SK-N-SH treated with all-trans-retinoic acid at 6 μM for 48 hours (cell line): ENCODE data around the gene KRT73.

Experiments
- ATAC-seq: fragments of 200-7000 bp; cut with Tn5 transposase; 3 replicates; pipeline ENCODE4 v1.9.1; 2020; ENCODE audit warnings: mild to moderate bottlenecking, moderate library complexity
- ARNTL ChIP-seq: fragments of 450-650 bp; formaldehyde crosslinking; IDR thresholded peaks from 2 replicates; pipeline ENCODE4 v1.5.0; 2020; ENCODE audit warnings: low read depth, mild to moderate bottlenecking, moderate library complexity, borderline replicate concordance
- BACH2 ChIP-seq: fragments of 250-450 bp; sonication (Bioruptor Pico); IDR thresholded peaks from 2 replicates; pipeline ENCODE4 v1.9.0; 2021; ENCODE audit warnings: mild to moderate bottlenecking, borderline replicate concordance
- CREB5 ChIP-seq: fragments of 250-450 bp; sonication (Bioruptor Pico); IDR thresholded peaks from 2 replicates; pipeline ENCODE4 v1.5.1; 2020; ENCODE audit warnings: low read depth, mild to moderate bottlenecking, moderate library complexity
- CSDC2 ChIP-seq: fragments of 250-450 bp; sonication (Bioruptor Pico); IDR thresholded peaks from 2 replicates; pipeline ENCODE4 v1.5.0; 2020; ENCODE audit warnings: mild to moderate bottlenecking, moderate library complexity
- CSRNP3 ChIP-seq: fragments of 250-450 bp; sonication (Bioruptor Pico); IDR thresholded peaks from 2 replicates; pipeline ENCODE4 v1.5.1; 2021; ENCODE audit warnings: mild to moderate bottlenecking, moderate library complexity
- ESRRG ChIP-seq: fragments of 250-450 bp; sonication (Bioruptor Pico); IDR thresholded peaks from 2 replicates; pipeline ENCODE4 v1.6.1; 2021; ENCODE audit warnings: mild to moderate bottlenecking
- ISL1 ChIP-seq: fragments of 250-450 bp; sonication (Bioruptor Pico); IDR thresholded peaks from 2 replicates; pipeline ENCODE4 v2.1.2; 2022; ENCODE audit warnings: mild to moderate bottlenecking, moderate library complexity
- OSR1 ChIP-seq: fragments of 250-450 bp; sonication (Bioruptor Pico); IDR thresholded peaks from 2 replicates; pipeline ENCODE4 v1.8.0; 2022; ENCODE audit warnings: moderate library complexity, mild to moderate bottlenecking, inconsistent platforms
- PATZ1 ChIP-seq: fragments of 250-450 bp; sonication (Bioruptor Pico); IDR thresholded peaks from 2 replicates; pipeline ENCODE4 v1.8.0; 2020; ENCODE audit warnings: mild to moderate bottlenecking, moderate library complexity, borderline replicate concordance
- POU6F1 ChIP-seq: fragments of 250-450 bp; sonication (Bioruptor Pico); IDR thresholded peaks from 2 replicates; pipeline ENCODE4 v1.8.0; 2021; ENCODE audit warnings: low read depth, mild to moderate bottlenecking, moderate library complexity, borderline replicate concordance
- PPARA ChIP-seq: fragments of 250-450 bp; sonication (Bioruptor Pico); IDR thresholded peaks from 2 replicates; pipeline ENCODE4 v1.5.0; 2020; ENCODE audit warnings: mild to moderate bottlenecking, borderline replicate concordance
- RARB ChIP-seq: fragments of 250-450 bp; sonication (Bioruptor Pico); IDR thresholded peaks from 2 replicates; pipeline ENCODE4 v1.8.0; 2021; ENCODE audit warnings: mild to moderate bottlenecking, moderate library complexity
- SNAI2 ChIP-seq: fragments of 250-450 bp; sonication (Bioruptor Pico); IDR thresholded peaks from 2 replicates; pipeline ENCODE4 v1.5.0; 2020; ENCODE audit warnings: mild to moderate bottlenecking, moderate library complexity
- TCF4 ChIP-seq: fragments of 250-450 bp; sonication (Bioruptor Pico); IDR thresholded peaks from 2 replicates; pipeline ENCODE4 v1.8.0; 2021; ENCODE audit warnings: mild to moderate bottlenecking, moderate library complexity, borderline replicate concordance
- TOX ChIP-seq: fragments of 250-450 bp; sonication (Bioruptor Pico); IDR thresholded peaks from 2 replicates; pipeline ENCODE4 v1.8.0; 2021; ENCODE audit warnings: mild to moderate bottlenecking, moderate library complexity, borderline replicate concordance
- ZFP30 ChIP-seq: fragments of 450-650 bp; formaldehyde crosslinking; IDR thresholded peaks from 2 replicates; pipeline ENCODE4 v1.5.0; 2022; ENCODE audit warnings: mild to moderate bottlenecking, moderate library complexity
- ZNF565 ChIP-seq: fragments of 450-650 bp; formaldehyde crosslinking; conservative IDR thresholded peaks from 2 replicates; pipeline ENCODE4 v1.5.0; 2020; ENCODE audit warnings: low read depth, mild to moderate bottlenecking, moderate library complexity
- ZNF70 ChIP-seq: fragments of 450-650 bp; formaldehyde crosslinking; IDR thresholded peaks from 2 replicates; pipeline ENCODE4 v1.5.0; 2020; ENCODE audit warnings: mild to moderate bottlenecking, moderate library complexity
- ZNF8 ChIP-seq: fragments of 450-650 bp; formaldehyde crosslinking; IDR thresholded peaks from 2 replicates; pipeline ENCODE4 v1.5.0; 2020; ENCODE audit warnings: mild to moderate bottlenecking, moderate library complexity

KRT73 gene

GRCh38 chr12:52630599-52631200 is 12.3 kb upstream of the KRT73 start:
- no peak for TF ChIP-seq CSDC2 (CRISPR knock-in tag)
- no peak for TF ChIP-seq PATZ1
- no peak for ATAC-seq

- ATAC-seq = no peak
- TF ChIP-seq ESRRG (CRISPR knock-in tag) (no peak), ARNTL (CRISPR knock-in tag) (no peak), TOX (CRISPR knock-in tag) (no peak), OSR1 (CRISPR knock-in tag) (no peak), ZNF565 (CRISPR knock-in tag) (no peak), PATZ1 (no peak), ZNF70 (CRISPR knock-in tag) (no peak), BACH2 (CRISPR knock-in tag) (no peak), CSRNP3 (CRISPR knock-in tag) (no peak)
Measured at GRCh38 chr12:52630008-52630500, 11.7 kb upstream of the KRT73 start.

- no peak for TF ChIP-seq TOX (CRISPR knock-in tag)
- no peak for TF ChIP-seq TCF4 (CRISPR knock-in tag)
- TF ChIP-seq ZFP30 = no peak
- no peak for TF ChIP-seq ESRRG (CRISPR knock-in tag)
- TF ChIP-seq BACH2 (CRISPR knock-in tag) = no peak
- TF ChIP-seq CREB5 = no peak
- TF ChIP-seq CSDC2 (CRISPR knock-in tag) = no peak
- no peak for TF ChIP-seq ISL1 (CRISPR knock-in tag)
- TF ChIP-seq PPARA = no peak
- TF ChIP-seq ZNF8 (CRISPR knock-in tag) = no peak
- TF ChIP-seq RARB (CRISPR knock-in tag) = no peak
- ATAC-seq = no peak
Measured at GRCh38 chr12:52629281-52630007, 11.1 kb upstream of the KRT73 start.

- TF ChIP-seq PPARA (no peak), PATZ1 (no peak), OSR1 (CRISPR knock-in tag) (no peak), POU6F1 (CRISPR knock-in tag) (no peak), CSRNP3 (CRISPR knock-in tag) (no peak), RARB (CRISPR knock-in tag) (no peak), ARNTL (CRISPR knock-in tag) (no peak), ZNF70 (CRISPR knock-in tag) (no peak), SNAI2 (no peak)
- TF ChIP-seq, all 23 proteins: peak for 0
- ATAC-seq = no peak
Measured at GRCh38 chr12:52628841-52629240, 10.5 kb upstream of the KRT73 start.
